KMS-11 (cell line): Measurements from ENCODE around the gene SNAP91.
"Not testable (repeated sequence)": the region's sequence is repeated elsewhere in the genome, so short reads cannot be mapped to it uniquely, and the experiment has no call there.

Experiments
- H2AFZ ChIP-seq: fragments of 200-600 bp; sonication (generic); 2 replicates; pipeline ENCODE4 v1.6.1; 2016; ENCODE audit warnings: antibody characterized with exemption, mixed run types, low read depth
- H3K27ac ChIP-seq: fragments of 200-600 bp; sonication (generic); 2 replicates; pipeline ENCODE4 v1.6.1; 2016; ENCODE audit warnings: mild to moderate bottlenecking, mixed run types
- H3K27me3 ChIP-seq: fragments of 200-600 bp; sonication (generic); 2 replicates; pipeline ENCODE4 v1.6.1; 2017; ENCODE audit warnings: mild to moderate bottlenecking, low read depth, mixed run types, moderate library complexity; ENCODE audit not compliant: insufficient read depth
- H3K36me3 ChIP-seq: fragments of 200-600 bp; sonication (generic); 2 replicates; pipeline ENCODE4 v1.6.1; 2017; ENCODE audit warnings: mild to moderate bottlenecking, mixed run types; ENCODE audit not compliant: insufficient read depth
- H3K4me1 ChIP-seq: fragments of 200-600 bp; sonication (generic); 2 replicates; pipeline ENCODE4 v1.6.1; 2016; ENCODE audit warnings: mild to moderate bottlenecking, low read depth, mixed run types; ENCODE audit not compliant: poor library complexity, severe bottlenecking
- H3K4me2 ChIP-seq: fragments of 200-600 bp; sonication (generic); 2 replicates; pipeline ENCODE4 v1.7.0; 2016; ENCODE audit warnings: mild to moderate bottlenecking, mixed run types
- H3K4me3 ChIP-seq: fragments of 200-600 bp; sonication (generic); IDR thresholded peaks from 2 replicates; pipeline ENCODE4 v1.6.1; 2017; ENCODE audit warnings: low read depth, low read length, mixed read lengths; ENCODE audit not compliant: insufficient read depth
- H3K79me2 ChIP-seq: fragments of 200-600 bp; sonication (generic); 2 replicates; pipeline ENCODE4 v1.6.1; 2016; ENCODE audit warnings: low read depth, mixed run types; ENCODE audit not compliant: insufficient read depth
- H3K9ac ChIP-seq: fragments of 200-600 bp; sonication (generic); 2 replicates; pipeline ENCODE4 v1.6.1; 2016; ENCODE audit warnings: mild to moderate bottlenecking, mixed run types
- H4K20me1 ChIP-seq: fragments of 200-600 bp; sonication (generic); 2 replicates; pipeline ENCODE4 v1.6.1; 2016; ENCODE audit warnings: mild to moderate bottlenecking, mixed run types; ENCODE audit not compliant: insufficient read depth
- CTCF ChIP-seq: fragments of 200-600 bp; sonication (generic); conservative IDR thresholded peaks from 2 replicates; pipeline ENCODE4 v1.6.1; 2017; ENCODE audit warnings: low read depth, mild to moderate bottlenecking, antibody characterized with exemption, low read length, moderate library complexity, mixed read lengths

SNAP91 gene, protein sequence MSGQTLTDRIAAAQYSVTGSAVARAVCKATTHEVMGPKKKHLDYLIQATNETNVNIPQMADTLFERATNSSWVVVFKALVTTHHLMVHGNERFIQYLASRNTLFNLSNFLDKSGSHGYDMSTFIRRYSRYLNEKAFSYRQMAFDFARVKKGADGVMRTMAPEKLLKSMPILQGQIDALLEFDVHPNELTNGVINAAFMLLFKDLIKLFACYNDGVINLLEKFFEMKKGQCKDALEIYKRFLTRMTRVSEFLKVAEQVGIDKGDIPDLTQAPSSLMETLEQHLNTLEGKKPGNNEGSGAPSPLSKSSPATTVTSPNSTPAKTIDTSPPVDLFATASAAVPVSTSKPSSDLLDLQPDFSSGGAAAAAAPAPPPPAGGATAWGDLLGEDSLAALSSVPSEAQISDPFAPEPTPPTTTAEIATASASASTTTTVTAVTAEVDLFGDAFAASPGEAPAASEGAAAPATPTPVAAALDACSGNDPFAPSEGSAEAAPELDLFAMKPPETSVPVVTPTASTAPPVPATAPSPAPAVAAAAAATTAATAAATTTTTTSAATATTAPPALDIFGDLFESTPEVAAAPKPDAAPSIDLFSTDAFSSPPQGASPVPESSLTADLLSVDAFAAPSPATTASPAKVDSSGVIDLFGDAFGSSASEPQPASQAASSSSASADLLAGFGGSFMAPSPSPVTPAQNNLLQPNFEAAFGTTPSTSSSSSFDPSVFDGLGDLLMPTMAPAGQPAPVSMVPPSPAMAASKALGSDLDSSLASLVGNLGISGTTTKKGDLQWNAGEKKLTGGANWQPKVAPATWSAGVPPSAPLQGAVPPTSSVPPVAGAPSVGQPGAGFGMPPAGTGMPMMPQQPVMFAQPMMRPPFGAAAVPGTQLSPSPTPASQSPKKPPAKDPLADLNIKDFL

DNA sequence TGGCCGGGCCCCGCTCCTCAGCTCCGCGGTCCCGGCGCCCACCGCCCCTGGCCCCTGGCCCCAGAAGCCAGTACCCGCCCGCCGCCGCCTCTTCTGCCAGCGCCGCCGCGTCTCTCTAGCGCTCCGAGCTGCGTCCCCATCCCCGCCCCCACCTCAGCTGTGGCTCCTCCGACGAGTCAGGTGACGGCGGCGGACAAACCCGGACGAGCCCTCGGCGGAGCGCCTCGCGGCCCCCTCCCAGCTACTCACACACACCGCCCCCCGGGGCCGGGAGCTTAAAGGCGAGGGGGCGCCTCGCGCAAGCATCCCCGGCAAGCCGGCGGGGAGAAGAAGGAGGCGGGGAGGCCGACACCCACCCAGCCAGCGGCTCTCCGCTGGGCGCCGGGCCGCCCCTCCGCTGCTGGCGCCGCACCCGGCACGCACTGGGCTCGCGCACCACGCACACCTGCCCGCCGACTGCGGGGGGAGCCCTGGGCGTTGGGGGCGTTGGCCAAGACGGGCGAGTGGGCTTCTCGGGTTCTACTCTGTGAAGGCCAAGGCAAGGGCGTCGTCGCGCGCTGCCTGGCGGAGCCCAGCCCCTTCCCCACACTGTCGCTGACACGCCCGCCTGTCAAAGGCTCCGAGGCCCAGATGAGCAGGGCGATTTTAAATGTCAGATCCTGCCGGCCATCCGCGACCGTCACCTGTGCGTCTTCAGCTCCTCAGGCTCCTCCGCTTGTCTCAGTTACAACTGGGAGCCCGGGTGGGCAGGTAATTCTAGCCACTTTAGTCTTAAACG lies at the start of gene SNAP91:
SNAP91 (minus strand) TSS at position 132 of the 778 bp plus-strand sequence. CDS start 1,174 bp downstream, outside the sequence.
- no peaks in the 10 kb centered on the region for H3K4me1 ChIP-seq
- no peak within 1 kb of the TSS for H2AFZ ChIP-seq
- H4K20me1 ChIP-seq = no peaks in the 10 kb centered on the region
- no peak within 1 kb of the TSS for H3K27ac ChIP-seq
- H3K4me3 ChIP-seq = no peak within 1 kb of the TSS
- no peak within 1 kb of the TSS for H3K4me2 ChIP-seq
- H3K36me3 ChIP-seq = no peaks in the 10 kb centered on the region
- H3K27me3 ChIP-seq = no peaks in the 10 kb centered on the region
- H3K9ac ChIP-seq = no peak within 1 kb of the TSS
- H3K79me2 ChIP-seq = no peaks in the 10 kb centered on the region
- TF ChIP-seq CTCF = no peak

- Histone ChIP-seq H3K36me3 (no peaks in the 10 kb centered on the region), H3K4me2 (no peak overlapping the region), H3K27me3 (no peaks in the 10 kb centered on the region), H3K27ac (no peak overlapping the region), H3K79me2 (no peaks in the 10 kb centered on the region), H2AFZ (no peak overlapping the region), H4K20me1 (no peaks in the 10 kb centered on the region), H3K4me1 (no peaks in the 10 kb centered on the region), H3K4me3 (no peak overlapping the region), H3K9ac (no peak overlapping the region)
- no peak for TF ChIP-seq CTCF
These were observed 49.6 kb upstream of the SNAP91 start for GRCh38 chr6:83758533-83758932.

DNA sequence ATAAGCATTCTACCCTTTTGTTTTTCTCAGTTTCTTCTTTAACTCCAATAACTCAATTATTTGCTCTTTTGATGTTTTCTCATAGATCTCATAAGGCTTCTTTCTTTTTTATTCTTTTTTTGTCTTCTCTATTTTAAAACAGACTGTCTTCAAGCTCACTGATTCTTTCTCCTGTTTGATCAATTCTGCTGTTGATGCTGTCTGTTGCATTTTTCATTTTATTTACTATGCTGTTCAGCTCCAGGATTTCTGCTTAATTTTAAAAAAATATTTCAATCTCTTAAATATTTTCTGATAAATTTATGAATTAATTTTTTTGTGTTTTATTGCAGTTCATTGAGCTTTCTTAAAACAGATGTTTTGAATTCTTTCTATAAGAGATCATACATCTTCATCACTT lies 48.1 kb upstream of the SNAP91 start:
- no peaks in the 10 kb centered on the region for H3K4me1 ChIP-seq
- H3K4me2 ChIP-seq = no peak overlapping the region
- H2AFZ ChIP-seq = no peak overlapping the region
- no peaks in the 10 kb centered on the region for H4K20me1 ChIP-seq
- no peaks in the 10 kb centered on the region for H3K27me3 ChIP-seq
- no peaks in the 10 kb centered on the region for H3K79me2 ChIP-seq
- H3K27ac ChIP-seq = no peak overlapping the region
- no peak overlapping the region for H3K9ac ChIP-seq
- no peak for TF ChIP-seq CTCF
- no peaks in the 10 kb centered on the region for H3K36me3 ChIP-seq
- H3K4me3 ChIP-seq = no peak overlapping the region

- Histone ChIP-seq H3K9ac (no peak overlapping the region), H3K79me2 (no peaks in the 10 kb centered on the region), H3K4me1 (no peaks in the 10 kb centered on the region), H2AFZ (no peak overlapping the region), H3K36me3 (no peaks in the 10 kb centered on the region), H3K4me3 (no peak overlapping the region), H3K27me3 (no peaks in the 10 kb centered on the region), H3K4me2 (no peak overlapping the region), H3K27ac (no peak overlapping the region), H4K20me1 (no peaks in the 10 kb centered on the region)
- no peak for TF ChIP-seq CTCF
These were observed 47.7 kb upstream of the SNAP91 start for GRCh38 chr6:83756565-83756964.

DNA sequence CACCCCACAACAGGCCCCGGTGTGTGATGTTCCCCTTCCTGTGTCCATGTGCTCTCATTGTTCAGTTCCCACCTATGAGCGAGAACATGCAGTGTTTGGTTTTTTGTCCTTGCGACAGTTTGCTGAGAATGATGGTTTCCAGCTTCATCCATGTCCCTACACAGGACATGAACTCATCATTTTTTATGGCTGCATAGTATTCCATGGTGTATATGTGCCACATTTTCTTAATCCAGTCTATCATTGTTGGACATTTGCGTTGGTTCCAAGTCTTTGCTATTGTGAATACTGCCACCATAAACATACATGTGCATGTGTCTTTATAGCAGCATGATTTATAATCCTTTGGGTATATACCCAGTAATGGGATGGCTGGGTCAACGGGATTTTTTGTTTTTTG lies 43.5 kb upstream of the SNAP91 start:
- not testable (repeated sequence) for H3K9ac ChIP-seq

More for the DNA sequence above, 43.5 kb upstream of the SNAP91 start:
- H3K79me2 ChIP-seq, H3K36me3 ChIP-seq, H3K27ac ChIP-seq, H3K4me1 ChIP-seq, H3K4me3 ChIP-seq, H2AFZ ChIP-seq, H3K4me2 ChIP-seq, H4K20me1 ChIP-seq, H3K27me3 ChIP-seq: not testable (repeated sequence)
